HG03103 (cell line): Measurements from ENCODE around the gene INPP4A.
"Not testable (repeated sequence)": the region's sequence is repeated elsewhere in the genome, so short reads cannot be mapped to it uniquely, and the experiment has no call there.

Experiments
- ATAC-seq: cut with Tn5 transposase; IDR thresholded peaks from one replicate; pipeline ENCODE4 v1.9.1; 2021; ENCODE audit warnings: low read depth; ENCODE audit not compliant: unreplicated experiment

The INPP4A gene

GRCh38 chr2:98435670-98436069, 9.0 kb upstream of the INPP4A start:
- ATAC-seq, result not testable (repeated sequence)

DNA sequence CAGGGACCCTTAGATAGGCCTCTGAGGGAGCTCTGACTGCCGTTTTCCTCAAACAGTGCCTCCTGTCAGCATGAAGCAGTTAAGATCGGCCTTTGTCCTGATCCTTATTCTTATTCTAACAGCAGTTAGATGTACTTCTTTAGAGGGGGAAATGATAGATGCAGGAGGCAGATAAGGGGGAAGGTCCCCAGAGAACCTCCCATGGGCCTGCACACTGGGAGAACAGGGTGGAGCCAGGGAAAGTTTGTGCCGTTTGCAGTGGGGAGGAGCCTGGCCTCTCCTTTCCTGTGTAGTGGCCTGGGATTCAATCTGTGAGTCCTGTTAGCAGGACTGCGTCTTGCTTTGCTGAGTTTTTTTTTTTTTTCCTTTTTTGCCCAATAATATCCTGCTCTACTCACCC, 7.9 kb upstream of the INPP4A start:
- ATAC-seq, result no peak

- ATAC-seq, result peak; percentile 73
These were observed 6.2 kb upstream of the INPP4A start for GRCh38 chr2:98438190-98439133.

- ATAC-seq, result no peak
These were observed 2.8 kb upstream of the INPP4A start for GRCh38 chr2:98441706-98442450.

- no peak for ATAC-seq
These were observed 2.2 kb upstream of the INPP4A start for GRCh38 chr2:98442488-98442887.

- no peak for ATAC-seq
These were observed 572 bp downstream of the INPP4A start for GRCh38 chr2:98445177-98445682.

- ATAC-seq, result no peak
These were observed 1.3 kb downstream of the INPP4A start for GRCh38 chr2:98445683-98446581.

DNA sequence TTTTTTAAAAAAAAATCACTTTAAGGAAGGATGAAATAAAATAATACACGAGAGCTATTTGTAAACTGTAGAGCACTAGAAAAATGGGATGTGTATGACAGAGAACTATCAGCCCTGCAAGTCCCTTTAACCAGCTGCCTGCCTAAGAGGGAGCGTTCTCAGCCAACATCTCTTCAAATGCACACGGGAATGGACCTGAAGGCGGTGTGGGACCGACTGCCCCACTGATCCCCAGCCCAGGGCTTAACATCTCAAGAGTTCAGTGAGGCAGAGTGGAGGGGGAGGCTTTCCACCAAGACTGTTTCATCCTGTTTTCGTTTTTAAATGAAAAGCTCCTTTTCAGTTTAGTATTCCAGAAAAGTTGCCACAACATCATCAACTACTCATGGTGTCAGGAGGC, 2.2 kb downstream of the INPP4A start:
- no peak for ATAC-seq

- ATAC-seq, result no peak
These were observed 3.9 kb downstream of the INPP4A start for GRCh38 chr2:98448441-98449145.

GRCh38 chr2:98452396-98453027, 7.9 kb downstream of the INPP4A start:
- no peak for ATAC-seq

DNA sequence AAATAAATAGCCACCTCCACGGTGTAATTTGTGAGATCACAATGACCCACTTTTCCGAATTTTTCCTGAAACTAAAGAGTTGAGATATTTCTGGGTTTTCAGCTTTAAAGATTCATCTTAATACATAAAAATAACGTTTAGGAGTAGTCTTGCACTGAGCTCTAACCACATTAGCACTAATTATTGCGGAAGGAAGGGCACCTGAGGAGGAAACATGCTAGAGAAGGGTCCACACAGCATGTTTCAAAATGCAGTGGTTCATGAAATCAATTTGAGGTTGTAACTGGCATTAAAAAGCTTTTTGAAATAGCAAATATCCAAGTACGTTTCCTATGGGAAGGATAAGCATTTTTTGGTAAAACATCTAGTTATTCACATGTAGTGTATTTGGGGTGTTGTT, 8.4 kb downstream of the INPP4A start:
- no peak for ATAC-seq

DNA sequence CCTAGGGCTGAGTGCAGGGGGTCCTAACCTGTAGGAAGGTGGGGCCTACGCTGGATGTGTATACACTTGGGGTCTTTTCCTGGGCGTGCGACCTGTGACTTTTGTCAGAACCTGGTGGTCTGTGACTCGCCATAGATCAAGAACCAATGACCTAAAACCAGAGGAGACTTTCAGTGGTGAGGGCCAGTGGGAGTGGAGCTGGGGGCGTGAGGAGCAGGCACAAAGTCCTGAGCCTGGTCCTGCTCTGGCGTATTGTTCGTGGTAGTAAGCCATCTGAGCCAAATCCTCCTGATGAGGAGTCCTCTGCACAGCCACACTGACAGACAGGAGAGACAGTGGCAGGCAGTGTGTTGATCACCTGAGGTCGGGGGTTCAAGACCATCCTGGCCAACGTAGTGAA, 8.9 kb downstream of the INPP4A start:
- ATAC-seq, result no peak

GRCh38 chr2:98454073-98454472, 9.4 kb downstream of the INPP4A start:
- ATAC-seq, result no peak

GRCh38 chr2:98454500-98455235, 10.0 kb downstream of the INPP4A start:
- ATAC-seq, result peak; percentile 49

GRCh38 chr2:98455494-98455976, 10.9 kb downstream of the INPP4A start:
- no peak for ATAC-seq

GRCh38 chr2:98457045-98457696, 12.5 kb downstream of the INPP4A start:
- no peak for ATAC-seq

DNA sequence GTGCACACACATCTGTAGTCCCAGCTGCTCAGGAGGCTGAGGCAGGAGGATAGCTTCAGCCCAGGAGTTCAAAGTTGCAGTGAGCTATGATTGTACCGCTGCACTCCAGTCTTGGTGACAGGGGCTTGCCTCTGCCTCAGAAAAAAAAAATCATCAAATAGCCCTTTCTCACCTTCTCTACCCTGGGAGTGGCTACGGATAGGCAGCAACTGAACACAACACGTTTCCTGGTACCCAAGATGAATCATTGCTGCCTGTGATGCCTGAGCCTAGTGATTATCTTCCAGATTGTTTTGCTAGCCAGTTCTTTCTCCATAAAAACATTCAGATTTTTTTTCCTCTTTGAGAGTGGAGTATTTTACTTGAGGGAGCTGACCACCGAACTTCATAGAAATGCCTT, 13.5 kb downstream of the INPP4A start:
- ATAC-seq, result no peak
